B cell (primary cell): ENCODE measurements around the gene RASSF4. TPM values are rescaled to one million over a fixed set of nuclear protein-coding genes. Genes with fewer than 3 reads are reported as not detected.

ENCODE experiments used
- ATAC-seq: fragments of 200-7000 bp; cut with Tn5 transposase; one replicate; pipeline ENCODE4 v1.10.0; 2021; ENCODE audit warnings: low read depth, mild to moderate bottlenecking, moderate number of reproducible peaks, moderate library complexity
- CTCF ChIA-PET: fragments of 350-600 bp; sonication (Branson Sonifier 250); formaldehyde crosslinking; loops from one replicate; lab custom pipeline; 2021; ENCODE audit warnings: antibody characterized with exemption, inconsistent platforms; lab: Charles Lee
- POLR2A ChIA-PET: fragments of 350-600 bp; sonication (Branson Sonifier 250); formaldehyde crosslinking; loops from one replicate; lab custom pipeline; 2021; ENCODE audit warnings: antibody characterized with exemption; lab: Charles Lee
- DNase-seq: peaks from one replicate; pipeline ENCODE4 v3.0.0; 2013
- H2AFZ ChIP-seq: 2 replicates; pipeline ENCODE4 v1.6.1; 2012; ENCODE audit warnings: mild to moderate bottlenecking, low read depth, low read length; ENCODE audit not compliant: insufficient read depth, poor library complexity, severe bottlenecking
- H3K27ac ChIP-seq, 2 donors: 1 replicate in 1 of 2; 2 replicates in 1 of 2; pipeline ENCODE4 v1.5.1; 2012 to 2013; ENCODE audit warnings: low read length in 2 of 2, mild to moderate bottlenecking in 2 of 2, moderate library complexity in 1 of 2
- H3K27me3 ChIP-seq, 4 experiments: fragments of 200-600 bp in 1 of 4; sonication (generic) in 1 of 4; replicated peaks in 1 of 4; 1 replicate in 2 of 4; 2 replicates in 2 of 4; pipeline versions ENCODE4 v1.6.1 to v1.7.0; 2013 to 2016; ENCODE audit warnings: low read length in 3 of 4, mild to moderate bottlenecking in 2 of 4, mixed read lengths in 1 of 4, moderate library complexity in 1 of 4; ENCODE audit not compliant: insufficient read depth in 4 of 4, control insufficient read depth in 3 of 4; ENCODE audit errors: control extremely low read depth in 1 of 4
- H3K36me3 ChIP-seq, 2 experiments: replicated peaks in 1 of 2; 1 replicate in 1 of 2; 2 replicates in 1 of 2; pipeline versions ENCODE4 v1.6.1 to v1.7.1; 2013; ENCODE audit warnings: low read length in 1 of 2; ENCODE audit not compliant: insufficient read depth in 2 of 2, control insufficient read depth in 1 of 2; ENCODE audit errors: control extremely low read depth in 1 of 2, extremely low read depth in 1 of 2
- H3K4me1 ChIP-seq, 2 donors: fragments of 200-600 bp in 1 of 2; sonication (generic) in 1 of 2; 1 replicate in 1 of 2; 2 replicates in 1 of 2; pipeline versions ENCODE4 v1.5.1 to v1.6.1; 2013 to 2017; ENCODE audit warnings: low read length in 2 of 2; ENCODE audit not compliant: control insufficient read depth in 2 of 2, insufficient read depth in 2 of 2
- H3K4me2 ChIP-seq: replicated peaks from 2 replicates; pipeline ENCODE3; 2012; ENCODE audit warnings: mild to moderate bottlenecking, low read depth, low read length; ENCODE audit not compliant: poor library complexity, severe bottlenecking
- H3K4me3 ChIP-seq, 5 experiments: fragments of 200-600 bp in 1 of 5; sonication (generic) in 1 of 5; 1 replicate in 3 of 5; 2 replicates in 2 of 5; pipeline versions ENCODE4 v1.5.1 to v1.7.0; 2011 to 2016; ENCODE audit warnings: low read length in 4 of 5, mild to moderate bottlenecking in 4 of 5, low read depth in 2 of 5, control low read depth in 1 of 5, moderate library complexity in 1 of 5; ENCODE audit not compliant: insufficient read depth in 1 of 5; ENCODE audit errors: control extremely low read depth in 1 of 5, extremely low read depth in 1 of 5
- H3K79me2 ChIP-seq: fragments of 200-600 bp; sonication (generic); one replicate; pipeline ENCODE4 v1.6.0; 2016; ENCODE audit warnings: low read length; ENCODE audit not compliant: control insufficient read depth, insufficient read depth
- H3K9ac ChIP-seq: fragments of 200-600 bp; sonication (generic); 2 replicates; pipeline ENCODE4 v1.6.1; 2017; ENCODE audit warnings: mild to moderate bottlenecking, low read length, moderate library complexity
- H3K9me3 ChIP-seq, 3 donors: one replicate each; pipeline versions ENCODE4 v1.6.1 to v1.7.1; 2013; ENCODE audit warnings: low read length in 2 of 3; ENCODE audit not compliant: control insufficient read depth in 2 of 3, insufficient read depth in 1 of 3; ENCODE audit errors: control extremely low read depth in 1 of 3
- H4K20me1 ChIP-seq: 2 replicates; pipeline ENCODE4 v1.6.0; 2012; ENCODE audit warnings: mild to moderate bottlenecking, low read length; ENCODE audit not compliant: insufficient read depth, control insufficient read depth, poor library complexity, severe bottlenecking
- H3K27ac Mint-ChIP-seq: one replicate; pipeline ENCODE4 v1.8.0; 2021; ENCODE audit warnings: mixed read lengths
- H3K27me3 Mint-ChIP-seq: one replicate; pipeline ENCODE4 v1.8.0; 2021; ENCODE audit warnings: mixed read lengths
- H3K4me1 Mint-ChIP-seq: one replicate; pipeline ENCODE4 v1.8.0; 2021; ENCODE audit warnings: mixed read lengths
- H3K4me3 Mint-ChIP-seq: one replicate; pipeline ENCODE4 v1.8.0; 2021; ENCODE audit warnings: mixed read lengths
- H3K9me3 Mint-ChIP-seq: one replicate; pipeline ENCODE4 v1.8.0; 2022; ENCODE audit warnings: mixed read lengths; ENCODE audit not compliant: insufficient read depth
- EZH2 ChIP-seq: IDR thresholded peaks from 2 replicates; pipeline ENCODE4 v1.6.1; 2012; ENCODE audit warnings: borderline replicate concordance, low read depth, mild to moderate bottlenecking, moderate library complexity, low read length; ENCODE audit not compliant: insufficient read depth, poor library complexity, severe bottlenecking
- WGBS: methylation state at CpG from one replicate; pipeline ENCODE4 v1.1.5; 2013; ENCODE audit warnings: missing lambda C conversion rate; ENCODE audit not compliant: insufficient coverage; 5-methylcytosine and 5-hydroxymethylcytosine counted together
- intact Hi-C: fragments of 100-400 bp; cut with micrococcal nuclease; formaldehyde crosslinking; loops from one replicate; pipeline ENCODE4 v1.10.0; 2022
- polyA plus RNA-seq: library from polyadenylated mRNA; depleted of rRNA; stranded (reverse); fragments of >200 nt; gene quantifications from 2 replicates; pipeline ENCODE4 v1.2.3, GENCODE V29; 2012
- total RNA-seq, 2 donors: library from RNA; stranded (reverse); fragments of 120-200 nt in 1 of 2; gene quantifications; 1 replicate in 1 of 2; 2 replicates in 1 of 2; pipeline versions ENCODE4 v1.2.3 to v1.2.4, GENCODE V29; 2013 to 2022
- TF ChIP-seq, protein P1 (sequence below): fragments of 200-600 bp; IDR thresholded peaks from one replicate; pipeline ENCODE4 v1.8.0; 2022; ENCODE audit warnings: antibody characterized with exemption, mild to moderate bottlenecking

The RASSF4 gene
- total and polyA plus RNA-seq, 2 donors (not counting 1 experiment from before 2014, with no cell fraction given) = 1.9 to 2.6 TPM

DNA sequence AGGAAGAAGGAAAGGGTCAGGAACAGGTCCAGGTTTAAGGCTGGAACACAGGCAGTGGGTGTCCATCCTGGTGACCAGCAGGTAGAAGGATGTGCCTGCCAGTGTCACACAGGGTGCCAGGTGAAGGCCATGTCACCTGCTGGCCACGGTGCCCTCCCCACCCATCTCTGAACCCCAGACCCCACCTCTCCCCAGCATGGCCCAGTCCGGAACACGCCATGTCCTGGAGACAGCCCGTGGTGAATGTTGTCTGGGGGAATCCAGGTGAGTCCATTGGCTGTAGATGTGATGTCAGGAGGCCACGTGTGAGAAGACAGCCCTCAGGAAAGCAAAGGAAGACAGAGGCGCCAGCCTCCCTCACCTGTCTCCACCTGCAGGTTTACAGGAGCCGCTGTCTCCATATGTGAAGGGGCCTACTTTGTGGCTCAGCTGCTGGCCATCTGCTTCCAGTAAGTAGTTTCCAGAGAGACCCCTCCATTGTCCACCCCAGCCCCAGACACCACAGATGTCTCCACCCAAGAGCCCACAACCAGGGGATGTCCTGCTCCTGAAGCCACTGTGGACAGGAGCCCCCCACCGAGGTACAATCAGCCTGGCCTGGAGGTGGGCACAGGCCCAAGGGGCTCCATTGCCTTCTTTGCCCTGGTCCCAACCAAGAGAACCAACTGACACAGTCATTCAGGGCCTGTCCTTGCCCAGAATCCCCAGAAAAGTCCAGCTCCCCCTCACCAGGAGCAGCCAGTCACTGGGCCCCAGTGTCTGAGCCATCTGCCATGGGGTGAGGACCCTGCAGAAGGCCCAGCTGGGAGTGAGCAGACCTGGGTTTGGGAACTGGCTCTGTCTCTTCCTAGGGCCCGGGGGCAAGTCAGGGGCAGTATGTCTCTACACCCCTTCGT is 27.7 kb upstream of the RASSF4 start:
- no peak for DNase-seq
- POLR2A ChIA-PET = no interaction called here
- Histone ChIP-seq H2AFZ (no peak overlapping the region), H3K4me3 (no peak overlapping the region), H3K27ac (no peak overlapping the region), H3K9me3 (no peaks in the 10 kb centered on the region), H4K20me1 (no peaks in the 10 kb centered on the region), H3K36me3 (no peaks in the 10 kb centered on the region), H3K9ac (no peak overlapping the region), H3K27me3 (no peaks in the 10 kb centered on the region), H3K4me2 (no peak overlapping the region), H3K4me1 (peaks cover 0 to 8% of the 10 kb centered on the region in 2 donors), H3K79me2 (no peaks in the 10 kb centered on the region)
- 86% methylated on average over 7 of the region's 10 CpGs for whole genome bisulfite sequencing
- CTCF ChIA-PET = interaction anchor here (0.9 to 6.4 kb wide), 12 partner anchors 11 to 303 kb away, joined by 3 to 93 read pairs (median 14); partner anchors contain the start of genes DEPP1 and ZNF22
- Mint-ChIP-seq H3K4me3 (no peak overlapping the region), H3K27me3 (no peaks in the 10 kb centered on the region), H3K4me1 (no peaks in the 10 kb centered on the region), H3K27ac (no peak overlapping the region), H3K9me3 (no peaks in the 10 kb centered on the region)
- TF ChIP-seq, protein P1, sequence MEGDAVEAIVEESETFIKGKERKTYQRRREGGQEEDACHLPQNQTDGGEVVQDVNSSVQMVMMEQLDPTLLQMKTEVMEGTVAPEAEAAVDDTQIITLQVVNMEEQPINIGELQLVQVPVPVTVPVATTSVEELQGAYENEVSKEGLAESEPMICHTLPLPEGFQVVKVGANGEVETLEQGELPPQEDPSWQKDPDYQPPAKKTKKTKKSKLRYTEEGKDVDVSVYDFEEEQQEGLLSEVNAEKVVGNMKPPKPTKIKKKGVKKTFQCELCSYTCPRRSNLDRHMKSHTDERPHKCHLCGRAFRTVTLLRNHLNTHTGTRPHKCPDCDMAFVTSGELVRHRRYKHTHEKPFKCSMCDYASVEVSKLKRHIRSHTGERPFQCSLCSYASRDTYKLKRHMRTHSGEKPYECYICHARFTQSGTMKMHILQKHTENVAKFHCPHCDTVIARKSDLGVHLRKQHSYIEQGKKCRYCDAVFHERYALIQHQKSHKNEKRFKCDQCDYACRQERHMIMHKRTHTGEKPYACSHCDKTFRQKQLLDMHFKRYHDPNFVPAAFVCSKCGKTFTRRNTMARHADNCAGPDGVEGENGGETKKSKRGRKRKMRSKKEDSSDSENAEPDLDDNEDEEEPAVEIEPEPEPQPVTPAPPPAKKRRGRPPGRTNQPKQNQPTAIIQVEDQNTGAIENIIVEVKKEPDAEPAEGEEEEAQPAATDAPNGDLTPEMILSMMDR = no peak
- TF ChIP-seq EZH2 = no peak
- no peak for ATAC-seq
- intact Hi-C loops = loop anchor here (1.0 kb wide), 2 partner anchors 27 to 43 kb away; partner anchors contain the start of gene RASSF4
